ENCODE data around the gene MS4A15.
"Not testable (repeated sequence)": the region's sequence is repeated elsewhere in the genome, so short reads cannot be mapped to it uniquely, and the experiment has no call there.

Gene MS4A15

DNA sequence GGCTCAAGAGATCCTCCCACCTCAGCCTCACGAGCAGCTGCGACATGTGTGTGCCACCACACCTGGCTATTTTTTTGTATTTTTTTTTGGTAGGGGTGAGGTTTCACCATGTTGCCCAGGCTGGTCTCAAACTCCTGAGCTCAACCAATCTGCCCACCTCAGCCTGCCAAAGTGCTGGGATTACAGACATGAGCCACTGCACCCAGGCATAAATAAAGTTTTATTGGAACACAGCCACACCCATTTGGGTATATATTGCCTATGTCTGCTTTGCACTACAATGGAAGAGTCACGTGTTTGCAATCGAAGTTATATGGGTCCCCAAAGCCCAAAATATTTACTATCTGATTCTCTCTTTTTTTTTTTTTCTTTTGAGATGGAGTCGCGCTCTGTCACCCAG, 1.8 kb upstream of the MS4A15 start:
- TF ChIP-seq TCF4 (CRISPR knock-in tag; IDR thresholded peaks at IDR 0.05; ENCODE audit: borderline replicate concordance), result no peak
- no peak for TF ChIP-seq PPARA (CRISPR knock-in tag; IDR thresholded peaks at IDR 0.05; ENCODE audit: borderline replicate concordance)
- TF ChIP-seq ESRRG (CRISPR knock-in tag; IDR thresholded peaks at IDR 0.05), result no peak
- TF ChIP-seq ARNTL (CRISPR knock-in tag; IDR thresholded peaks at IDR 0.05; ENCODE audit: borderline replicate concordance, low read depth), result no peak
- TF ChIP-seq GLIS3 (CRISPR knock-in tag; IDR thresholded peaks at IDR 0.05), result no peak
- TF ChIP-seq, protein P1, sequence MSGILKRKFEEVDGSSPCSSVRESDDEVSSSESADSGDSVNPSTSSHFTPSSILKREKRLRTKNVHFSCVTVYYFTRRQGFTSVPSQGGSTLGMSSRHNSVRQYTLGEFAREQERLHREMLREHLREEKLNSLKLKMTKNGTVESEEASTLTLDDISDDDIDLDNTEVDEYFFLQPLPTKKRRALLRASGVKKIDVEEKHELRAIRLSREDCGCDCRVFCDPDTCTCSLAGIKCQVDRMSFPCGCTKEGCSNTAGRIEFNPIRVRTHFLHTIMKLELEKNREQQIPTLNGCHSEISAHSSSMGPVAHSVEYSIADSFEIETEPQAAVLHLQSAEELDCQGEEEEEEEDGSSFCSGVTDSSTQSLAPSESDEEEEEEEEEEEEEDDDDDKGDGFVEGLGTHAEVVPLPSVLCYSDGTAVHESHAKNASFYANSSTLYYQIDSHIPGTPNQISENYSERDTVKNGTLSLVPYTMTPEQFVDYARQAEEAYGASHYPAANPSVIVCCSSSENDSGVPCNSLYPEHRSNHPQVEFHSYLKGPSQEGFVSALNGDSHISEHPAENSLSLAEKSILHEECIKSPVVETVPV (CRISPR knock-in tag; IDR thresholded peaks at IDR 0.05), result no peak
- no peak for TF ChIP-seq BACH2 (CRISPR knock-in tag; IDR thresholded peaks at IDR 0.05; ENCODE audit: borderline replicate concordance)
- TF ChIP-seq, protein P2, sequence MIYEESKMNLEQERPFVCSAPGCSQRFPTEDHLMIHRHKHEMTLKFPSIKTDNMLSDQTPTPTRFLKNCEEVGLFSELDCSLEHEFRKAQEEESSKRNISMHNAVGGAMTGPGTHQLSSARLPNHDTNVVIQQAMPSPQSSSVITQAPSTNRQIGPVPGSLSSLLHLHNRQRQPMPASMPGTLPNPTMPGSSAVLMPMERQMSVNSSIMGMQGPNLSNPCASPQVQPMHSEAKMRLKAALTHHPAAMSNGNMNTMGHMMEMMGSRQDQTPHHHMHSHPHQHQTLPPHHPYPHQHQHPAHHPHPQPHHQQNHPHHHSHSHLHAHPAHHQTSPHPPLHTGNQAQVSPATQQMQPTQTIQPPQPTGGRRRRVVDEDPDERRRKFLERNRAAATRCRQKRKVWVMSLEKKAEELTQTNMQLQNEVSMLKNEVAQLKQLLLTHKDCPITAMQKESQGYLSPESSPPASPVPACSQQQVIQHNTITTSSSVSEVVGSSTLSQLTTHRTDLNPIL (CRISPR knock-in tag; IDR thresholded peaks at IDR 0.05; ENCODE audit: low read depth), result no peak
- TF ChIP-seq ZNF70 (CRISPR knock-in tag; IDR thresholded peaks at IDR 0.05), result no peak
- TF ChIP-seq OSR1 (CRISPR knock-in tag; IDR thresholded peaks at IDR 0.05), result no peak
- no peak for TF ChIP-seq PATZ1 (CRISPR knock-in tag; IDR thresholded peaks at IDR 0.05; ENCODE audit: borderline replicate concordance)
- TF ChIP-seq ZNF565 (CRISPR knock-in tag; conservative IDR thresholded peaks at IDR 0.05; ENCODE audit: low read depth), result no peak
- no peak for TF ChIP-seq RARB (CRISPR knock-in tag; IDR thresholded peaks at IDR 0.05)
- no peak for TF ChIP-seq ZC3H10 (CRISPR knock-in tag; IDR thresholded peaks at IDR 0.05)
- no peak for TF ChIP-seq TSHZ2 (CRISPR knock-in tag; IDR thresholded peaks at IDR 0.05)
- no peak for ATAC-seq

GRCh38 chr11:60757231-60757800, 649 bp downstream of the MS4A15 start:
- TF ChIP-seq, protein P2 (CRISPR knock-in tag; IDR thresholded peaks at IDR 0.05; ENCODE audit: low read depth), result no peak
- TF ChIP-seq, protein P1 (CRISPR knock-in tag; IDR thresholded peaks at IDR 0.05), result no peak
- TF ChIP-seq TCF4 (CRISPR knock-in tag; IDR thresholded peaks at IDR 0.05; ENCODE audit: borderline replicate concordance) (no peak), GLIS3 (CRISPR knock-in tag; IDR thresholded peaks at IDR 0.05) (no peak), ARNTL (CRISPR knock-in tag; IDR thresholded peaks at IDR 0.05; ENCODE audit: borderline replicate concordance, low read depth) (no peak), ZNF70 (CRISPR knock-in tag; IDR thresholded peaks at IDR 0.05) (no peak), ZNF8 (CRISPR knock-in tag; IDR thresholded peaks at IDR 0.05) (no peak), ZNF565 (CRISPR knock-in tag; conservative IDR thresholded peaks at IDR 0.05; ENCODE audit: low read depth) (no peak), BACH2 (CRISPR knock-in tag; IDR thresholded peaks at IDR 0.05; ENCODE audit: borderline replicate concordance) (no peak), TSHZ2 (CRISPR knock-in tag; IDR thresholded peaks at IDR 0.05) (no peak), ZC3H10 (CRISPR knock-in tag; IDR thresholded peaks at IDR 0.05) (no peak), ZFP3 (CRISPR knock-in tag; IDR thresholded peaks at IDR 0.05) (no peak), ZFP30 (CRISPR knock-in tag; IDR thresholded peaks at IDR 0.05) (no peak), CSDC2 (CRISPR knock-in tag; IDR thresholded peaks at IDR 0.05) (no peak), RARB (CRISPR knock-in tag; IDR thresholded peaks at IDR 0.05) (no peak), ISL1 (CRISPR knock-in tag; IDR thresholded peaks at IDR 0.05) (no peak), TOX (CRISPR knock-in tag; IDR thresholded peaks at IDR 0.05; ENCODE audit: borderline replicate concordance) (no peak)
- ATAC-seq, result no peak

- not testable (repeated sequence) for ATAC-seq
These were observed 2.0 kb downstream of the MS4A15 start for GRCh38 chr11:60758671-60759070.

DNA sequence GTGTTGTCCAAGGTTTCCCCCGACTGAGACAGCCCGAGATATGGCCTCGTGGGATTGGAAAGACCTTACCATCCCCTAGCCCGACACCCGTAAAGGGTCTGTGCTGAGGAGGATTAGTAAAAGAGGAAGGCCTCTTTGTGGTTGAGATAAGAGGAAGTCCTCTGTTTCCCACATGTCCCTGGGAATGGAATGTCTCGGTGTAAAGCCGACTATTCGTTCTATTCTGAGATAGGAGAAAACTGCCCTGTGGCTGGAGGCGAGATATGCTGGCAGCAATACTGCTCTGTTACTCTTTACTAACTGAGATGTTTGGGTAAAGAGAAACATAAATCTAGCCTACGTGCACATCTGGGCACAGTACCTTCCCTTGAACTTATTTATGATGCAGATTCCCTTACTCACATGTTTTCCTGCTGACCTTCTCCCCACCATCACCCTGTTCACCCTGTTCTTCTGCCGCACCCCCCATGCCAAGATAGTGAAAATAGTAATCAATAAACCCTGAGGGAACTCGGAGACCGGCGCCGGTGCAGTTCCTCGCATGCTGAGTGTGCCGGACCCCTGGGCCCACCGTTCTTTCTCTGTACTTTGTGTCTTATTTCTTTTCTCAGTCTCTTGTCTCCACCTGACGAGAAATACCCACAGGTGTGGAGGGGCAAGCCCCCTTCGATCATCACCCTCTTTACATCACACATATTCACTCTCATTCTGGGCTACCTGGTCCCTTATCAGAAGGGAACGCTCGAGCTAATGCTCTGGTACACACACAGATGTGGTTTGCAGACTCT, 3.0 kb downstream of the MS4A15 start:
- not testable (repeated sequence) for ATAC-seq
